ENCODE measurements around the gene FYN.

DNA sequence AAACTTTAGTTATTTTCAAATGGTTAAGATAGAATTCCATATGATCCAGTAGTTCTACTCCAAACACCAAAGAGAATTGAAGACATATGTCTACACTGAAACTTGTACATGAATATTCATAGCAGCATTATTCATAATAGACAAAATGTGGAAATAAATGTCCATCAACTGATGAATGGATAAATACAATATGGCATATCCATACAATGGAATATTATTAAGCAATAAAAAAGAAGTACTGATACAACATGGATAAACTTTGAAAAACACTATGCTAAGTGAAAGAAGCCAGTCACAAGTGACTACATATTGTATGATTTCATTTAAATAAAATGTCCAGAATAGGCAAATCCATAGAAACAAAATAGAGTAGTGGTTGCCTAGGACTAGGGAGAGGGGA is 234.0 kb downstream of the FYN start:
- TF ChIP-seq OVOL3 (tag by site-specific recombination; IDR thresholded peaks at IDR 0.05), result no peak
- no peak for TF ChIP-seq TCF7L2 (IDR thresholded peaks at IDR 0.05; ENCODE audit: borderline replicate concordance, low read depth, low read length)
- TF ChIP-seq, protein P1, sequence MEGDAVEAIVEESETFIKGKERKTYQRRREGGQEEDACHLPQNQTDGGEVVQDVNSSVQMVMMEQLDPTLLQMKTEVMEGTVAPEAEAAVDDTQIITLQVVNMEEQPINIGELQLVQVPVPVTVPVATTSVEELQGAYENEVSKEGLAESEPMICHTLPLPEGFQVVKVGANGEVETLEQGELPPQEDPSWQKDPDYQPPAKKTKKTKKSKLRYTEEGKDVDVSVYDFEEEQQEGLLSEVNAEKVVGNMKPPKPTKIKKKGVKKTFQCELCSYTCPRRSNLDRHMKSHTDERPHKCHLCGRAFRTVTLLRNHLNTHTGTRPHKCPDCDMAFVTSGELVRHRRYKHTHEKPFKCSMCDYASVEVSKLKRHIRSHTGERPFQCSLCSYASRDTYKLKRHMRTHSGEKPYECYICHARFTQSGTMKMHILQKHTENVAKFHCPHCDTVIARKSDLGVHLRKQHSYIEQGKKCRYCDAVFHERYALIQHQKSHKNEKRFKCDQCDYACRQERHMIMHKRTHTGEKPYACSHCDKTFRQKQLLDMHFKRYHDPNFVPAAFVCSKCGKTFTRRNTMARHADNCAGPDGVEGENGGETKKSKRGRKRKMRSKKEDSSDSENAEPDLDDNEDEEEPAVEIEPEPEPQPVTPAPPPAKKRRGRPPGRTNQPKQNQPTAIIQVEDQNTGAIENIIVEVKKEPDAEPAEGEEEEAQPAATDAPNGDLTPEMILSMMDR (tag by site-specific recombination; IDR thresholded peaks at IDR 0.05), result no peak
- TF ChIP-seq ZNF274 (IDR thresholded peaks at IDR 0.05; ENCODE audit: low read length), result no peak
- TF ChIP-seq ZNF274 (tag by site-specific recombination; IDR thresholded peaks at IDR 0.05; ENCODE audit: borderline replicate concordance), result no peak
- TF ChIP-seq YY1 (tag by site-specific recombination; IDR thresholded peaks at IDR 0.05), result no peak
- TF ChIP-seq, protein P2, sequence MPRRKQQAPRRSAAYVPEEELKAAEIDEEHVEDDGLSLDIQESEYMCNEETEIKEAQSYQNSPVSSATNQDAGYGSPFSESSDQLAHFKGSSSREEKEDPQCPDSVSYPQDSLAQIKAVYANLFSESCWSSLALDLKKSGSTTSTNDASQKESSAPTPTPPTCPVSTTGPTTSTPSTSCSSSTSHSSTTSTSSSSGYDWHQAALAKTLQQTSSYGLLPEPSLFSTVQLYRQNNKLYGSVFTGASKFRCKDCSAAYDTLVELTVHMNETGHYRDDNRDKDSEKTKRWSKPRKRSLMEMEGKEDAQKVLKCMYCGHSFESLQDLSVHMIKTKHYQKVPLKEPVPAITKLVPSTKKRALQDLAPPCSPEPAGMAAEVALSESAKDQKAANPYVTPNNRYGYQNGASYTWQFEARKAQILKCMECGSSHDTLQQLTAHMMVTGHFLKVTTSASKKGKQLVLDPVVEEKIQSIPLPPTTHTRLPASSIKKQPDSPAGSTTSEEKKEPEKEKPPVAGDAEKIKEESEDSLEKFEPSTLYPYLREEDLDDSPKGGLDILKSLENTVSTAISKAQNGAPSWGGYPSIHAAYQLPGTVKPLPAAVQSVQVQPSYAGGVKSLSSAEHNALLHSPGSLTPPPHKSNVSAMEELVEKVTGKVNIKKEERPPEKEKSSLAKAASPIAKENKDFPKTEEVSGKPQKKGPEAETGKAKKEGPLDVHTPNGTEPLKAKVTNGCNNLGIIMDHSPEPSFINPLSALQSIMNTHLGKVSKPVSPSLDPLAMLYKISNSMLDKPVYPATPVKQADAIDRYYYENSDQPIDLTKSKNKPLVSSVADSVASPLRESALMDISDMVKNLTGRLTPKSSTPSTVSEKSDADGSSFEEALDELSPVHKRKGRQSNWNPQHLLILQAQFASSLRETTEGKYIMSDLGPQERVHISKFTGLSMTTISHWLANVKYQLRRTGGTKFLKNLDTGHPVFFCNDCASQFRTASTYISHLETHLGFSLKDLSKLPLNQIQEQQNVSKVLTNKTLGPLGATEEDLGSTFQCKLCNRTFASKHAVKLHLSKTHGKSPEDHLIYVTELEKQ (tag by site-specific recombination; IDR thresholded peaks at IDR 0.05; ENCODE audit: borderline replicate concordance), result no peak
- TF ChIP-seq ZNF660 (tag by site-specific recombination; IDR thresholded peaks at IDR 0.05), result no peak
- TF ChIP-seq, protein P3, sequence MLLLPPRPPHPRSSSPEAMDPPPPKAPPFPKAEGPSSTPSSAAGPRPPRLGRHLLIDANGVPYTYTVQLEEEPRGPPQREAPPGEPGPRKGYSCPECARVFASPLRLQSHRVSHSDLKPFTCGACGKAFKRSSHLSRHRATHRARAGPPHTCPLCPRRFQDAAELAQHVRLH (tag by site-specific recombination; IDR thresholded peaks at IDR 0.05), result no peak
- no peak for TF ChIP-seq PRDM1 (tag by site-specific recombination; IDR thresholded peaks at IDR 0.05)
- no peak for TF ChIP-seq HOXD13 (CRISPR knock-in tag; IDR thresholded peaks at IDR 0.05; ENCODE audit: borderline replicate concordance)
- TF ChIP-seq ZNF501 (tag by site-specific recombination; IDR thresholded peaks at IDR 0.05), result no peak
- TF ChIP-seq, protein P4, sequence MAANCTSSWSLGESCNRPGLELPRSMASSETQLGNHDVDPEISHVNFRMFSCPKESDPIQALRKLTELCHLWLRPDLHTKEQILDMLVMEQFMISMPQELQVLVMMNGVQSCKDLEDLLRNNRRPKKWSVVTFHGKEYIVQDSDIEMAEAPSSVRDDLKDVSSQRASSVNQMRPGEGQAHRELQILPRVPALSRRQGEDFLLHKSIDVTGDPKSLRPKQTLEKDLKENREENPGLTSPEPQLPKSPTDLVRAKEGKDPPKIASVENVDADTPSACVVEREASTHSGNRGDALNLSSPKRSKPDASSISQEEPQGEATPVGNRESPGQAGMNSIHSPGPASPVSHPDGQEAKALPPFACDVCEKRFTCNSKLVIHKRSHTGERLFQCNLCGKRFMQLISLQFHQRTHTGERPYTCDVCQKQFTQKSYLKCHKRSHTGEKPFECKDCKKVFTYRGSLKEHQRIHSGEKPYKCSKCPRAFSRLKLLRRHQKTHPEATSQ (tag by site-specific recombination; IDR thresholded peaks at IDR 0.05), result no peak

All from HEK293 (cell line).